Karpas-422 (cell line): ENCODE measurements around the gene TUBGCP4. TPM values are rescaled to one million over a fixed set of nuclear protein-coding genes. Genes with fewer than 3 reads are reported as not detected.
"Not testable (repeated sequence)": the region's sequence is repeated elsewhere in the genome, so short reads cannot be mapped to it uniquely, and the experiment has no call there.

ENCODE experiments used
- DNase-seq: peaks from one replicate; pipeline ENCODE4 v3.0.0-alpha.2; 2015
- H2AFZ ChIP-seq: fragments of 200-600 bp; sonication (generic); 2 replicates; pipeline ENCODE4 v1.6.1; 2014; ENCODE audit warnings: antibody characterized with exemption, low read length, mixed read lengths
- H3K27ac ChIP-seq: fragments of 200-600 bp; sonication (generic); 2 replicates; pipeline ENCODE4 v1.5.1; 2014; ENCODE audit warnings: mild to moderate bottlenecking, low read length, moderate library complexity
- H3K27me3 ChIP-seq: fragments of 200-600 bp; sonication (generic); 2 replicates; pipeline ENCODE4 v1.6.1; 2014; ENCODE audit warnings: low read length, mixed read lengths
- H3K36me3 ChIP-seq: fragments of 200-600 bp; sonication (generic); 2 replicates; pipeline ENCODE4 v1.6.1; 2014; ENCODE audit warnings: low read length, mixed read lengths; ENCODE audit not compliant: insufficient read depth
- H3K4me1 ChIP-seq: fragments of 200-600 bp; sonication (generic); 2 replicates; pipeline ENCODE4 v1.6.1; 2014; ENCODE audit warnings: mild to moderate bottlenecking, low read length, mixed read lengths
- H3K4me2 ChIP-seq: fragments of 200-600 bp; sonication (generic); 2 replicates; pipeline ENCODE4 v1.6.1; 2014; ENCODE audit warnings: low read length, low read depth, mild to moderate bottlenecking; ENCODE audit not compliant: poor library complexity, severe bottlenecking
- H3K4me3 ChIP-seq: fragments of 200-600 bp; sonication (generic); 2 replicates; pipeline ENCODE4 v1.5.1; 2014; ENCODE audit warnings: mild to moderate bottlenecking, antibody characterized with exemption, low read length, mixed read lengths
- H3K79me2 ChIP-seq: fragments of 200-600 bp; sonication (generic); 2 replicates; pipeline ENCODE4 v1.6.1; 2014; ENCODE audit warnings: mild to moderate bottlenecking, low read length, mixed read lengths
- H3K9ac ChIP-seq: fragments of 200-600 bp; sonication (generic); 2 replicates; pipeline ENCODE4 v1.6.0; 2014; ENCODE audit warnings: low read length
- H3K9me2 ChIP-seq: fragments of 200-600 bp; sonication (generic), shearing (Covaris generic); replicated peaks from 2 replicates; pipeline ENCODE4 v1.6.0; 2014; ENCODE audit warnings: mild to moderate bottlenecking, low read length, moderate library complexity; ENCODE audit not compliant: insufficient read depth
- H3K9me3 ChIP-seq: fragments of 300-700, 200-600 bp; sonication (generic); 2 replicates; pipeline ENCODE4 v1.6.1; 2014; ENCODE audit warnings: low read length, mixed read lengths
- H4K20me1 ChIP-seq: fragments of 200-600 bp; sonication (generic); 2 replicates; pipeline ENCODE4 v1.6.1; 2014; ENCODE audit warnings: mild to moderate bottlenecking, antibody characterized with exemption, low read length, low read depth; ENCODE audit not compliant: insufficient read depth
- total RNA-seq: library from RNA; depleted of rRNA; stranded (reverse); fragments of >200 nt; shearing (Covaris generic); gene quantifications from 2 replicates; pipeline ENCODE4 v1.2.3, GENCODE V29; 2014; ENCODE audit warnings: low replicate concordance

TUBGCP4 gene
- total RNA-seq, 1 experiment from 2014 or later: 35.0 TPM

GRCh38 chr15:43383070-43383469 lies 12.2 kb downstream of the TUBGCP4 start:
- Histone ChIP-seq H3K9me3 (no peaks in the 10 kb centered on the region), H3K9me2 (no peaks in the 10 kb centered on the region), H3K36me3 (peaks cover 66% of the 10 kb centered on the region), H3K4me3 (no peak overlapping the region), H2AFZ (no peak overlapping the region), H3K4me1 (no peaks in the 10 kb centered on the region), H3K27me3 (no peaks in the 10 kb centered on the region), H3K27ac (no peak overlapping the region), H3K4me2 (no peak overlapping the region), H3K9ac (no peak overlapping the region), H3K79me2 (peaks cover 8% of the 10 kb centered on the region), H4K20me1 (no peaks in the 10 kb centered on the region)
- no peak for DNase-seq

GRCh38 chr15:43390723-43391122 lies 19.8 kb downstream of the TUBGCP4 start:
- Histone ChIP-seq H4K20me1 (no peaks in the 10 kb centered on the region), H3K4me3 (no peak overlapping the region), H3K27me3 (no peaks in the 10 kb centered on the region), H3K9ac (no peak overlapping the region), H3K79me2 (peaks cover 6% of the 10 kb centered on the region), H3K4me1 (no peaks in the 10 kb centered on the region), H2AFZ (no peak overlapping the region), H3K9me3 (no peaks in the 10 kb centered on the region), H3K27ac (no peak overlapping the region), H3K9me2 (no peaks in the 10 kb centered on the region), H3K4me2 (no peak overlapping the region), H3K36me3 (peaks cover 32% of the 10 kb centered on the region)
- no peak for DNase-seq

- not testable (repeated sequence) for H2AFZ ChIP-seq, H3K9me3 ChIP-seq, H3K9me2 ChIP-seq, H3K9ac ChIP-seq, H3K27ac ChIP-seq, H3K79me2 ChIP-seq, H3K4me2 ChIP-seq, H3K4me1 ChIP-seq, H3K4me3 ChIP-seq, DNase-seq, H3K27me3 ChIP-seq, H4K20me1 ChIP-seq
- H3K36me3 ChIP-seq: peaks cover 39% of the 10 kb centered on the region
Observed at GRCh38 chr15:43393592-43393991, 22.7 kb downstream of the TUBGCP4 start.

- H3K9ac ChIP-seq: no peak overlapping the region
- H3K9me3 ChIP-seq: no peaks in the 10 kb centered on the region
- H3K27ac ChIP-seq: no peak overlapping the region
- H3K4me2 ChIP-seq: no peak overlapping the region
- no peak overlapping the region for H2AFZ ChIP-seq
- no peaks in the 10 kb centered on the region for H3K27me3 ChIP-seq
- H3K36me3 ChIP-seq: peaks cover 63% of the 10 kb centered on the region
- H3K9me2 ChIP-seq: no peaks in the 10 kb centered on the region
- H3K4me3 ChIP-seq: no peak overlapping the region
- H3K4me1 ChIP-seq: no peaks in the 10 kb centered on the region
- H4K20me1 ChIP-seq: no peaks in the 10 kb centered on the region
- DNase-seq: no peak
- no peaks in the 10 kb centered on the region for H3K79me2 ChIP-seq
Observed at GRCh38 chr15:43402255-43402654, 31.4 kb downstream of the TUBGCP4 start.

- Histone ChIP-seq H4K20me1 (no peaks in the 10 kb centered on the region), H3K9ac (no peak overlapping the region), H3K4me2 (no peak overlapping the region), H3K4me3 (no peak overlapping the region), H3K9me2 (no peaks in the 10 kb centered on the region), H3K36me3 (peaks cover 66% of the 10 kb centered on the region), H3K27me3 (no peaks in the 10 kb centered on the region), H2AFZ (no peak overlapping the region), H3K27ac (no peak overlapping the region), H3K4me1 (no peaks in the 10 kb centered on the region), H3K9me3 (no peaks in the 10 kb centered on the region), H3K79me2 (no peaks in the 10 kb centered on the region)
- no peak for DNase-seq
Observed at GRCh38 chr15:43403616-43404015, 32.7 kb downstream of the TUBGCP4 start.

- Histone ChIP-seq H3K9ac (no peak overlapping the region), H3K4me1 (no peaks in the 10 kb centered on the region), H3K9me2 (no peaks in the 10 kb centered on the region), H3K27ac (no peak overlapping the region), H4K20me1 (no peaks in the 10 kb centered on the region), H3K4me2 (no peak overlapping the region), H3K79me2 (no peaks in the 10 kb centered on the region), H3K36me3 (peaks cover 65% of the 10 kb centered on the region), H2AFZ (no peak overlapping the region), H3K9me3 (no peaks in the 10 kb centered on the region), H3K27me3 (no peaks in the 10 kb centered on the region), H3K4me3 (no peak overlapping the region)
- no peak for DNase-seq
Observed at GRCh38 chr15:43404130-43404529, 33.2 kb downstream of the TUBGCP4 start.

- DNase-seq: no peak
- Histone ChIP-seq H3K9me3 (no peaks in the 10 kb centered on the region), H3K4me1 (no peaks in the 10 kb centered on the region), H3K36me3 (peaks cover 70% of the 10 kb centered on the region), H3K27ac (no peak overlapping the region), H3K27me3 (no peaks in the 10 kb centered on the region), H3K4me3 (no peak overlapping the region), H2AFZ (no peak overlapping the region), H3K4me2 (no peak overlapping the region), H4K20me1 (no peaks in the 10 kb centered on the region), H3K79me2 (no peaks in the 10 kb centered on the region), H3K9ac (no peak overlapping the region), H3K9me2 (no peaks in the 10 kb centered on the region)
Observed at GRCh38 chr15:43406189-43406588, 35.3 kb downstream of the TUBGCP4 start.

- H3K4me2 ChIP-seq: no peak overlapping the region
- H2AFZ ChIP-seq: no peak overlapping the region
- H3K79me2 ChIP-seq: 0 out of 2 replicates have a peak, but pooled peaks cover 3% of the 10 kb centered on the region
- H3K9me2 ChIP-seq: no peaks in the 10 kb centered on the region
- no peaks in the 10 kb centered on the region for H3K4me1 ChIP-seq
- no peak overlapping the region for H3K4me3 ChIP-seq
- no peaks in the 10 kb centered on the region for H3K9me3 ChIP-seq
- H3K9ac ChIP-seq: no peak overlapping the region
- H3K27me3 ChIP-seq: no peaks in the 10 kb centered on the region
- no peak for DNase-seq
- no peaks in the 10 kb centered on the region for H4K20me1 ChIP-seq
- H3K36me3 ChIP-seq: peaks cover 67% of the 10 kb centered on the region
- no peak overlapping the region for H3K27ac ChIP-seq
Observed at GRCh38 chr15:43406808-43407207, 35.9 kb downstream of the TUBGCP4 start.

GRCh38 chr15:43408789-43409188 lies 37.9 kb downstream of the TUBGCP4 start:
- Histone ChIP-seq H4K20me1 (no peaks in the 10 kb centered on the region), H3K36me3 (peaks cover 71% of the 10 kb centered on the region), H3K79me2 (0 out of 2 replicates have a peak, but pooled peaks cover 3% of the 10 kb centered on the region), H3K4me1 (no peaks in the 10 kb centered on the region), H3K9me2 (no peaks in the 10 kb centered on the region), H3K27me3 (no peaks in the 10 kb centered on the region), H3K9me3 (no peaks in the 10 kb centered on the region), H3K27ac (no peak overlapping the region), H3K9ac (no peak overlapping the region), H2AFZ (no peak overlapping the region), H3K4me2 (no peak overlapping the region), H3K4me3 (no peak overlapping the region)
- DNase-seq: no peak
